ENCODE results near the gene SLC18B1. TPM values are rescaled to one million over a fixed set of nuclear protein-coding genes. Genes with fewer than 3 reads are reported as not detected.

SLC18B1 gene
- total and polyA plus RNA-seq, 2 of the 8 experiments (the other 6 are each of a cell fraction or from before 2014, with no cell fraction given) = 17.2 to 23.4 TPM

DNA sequence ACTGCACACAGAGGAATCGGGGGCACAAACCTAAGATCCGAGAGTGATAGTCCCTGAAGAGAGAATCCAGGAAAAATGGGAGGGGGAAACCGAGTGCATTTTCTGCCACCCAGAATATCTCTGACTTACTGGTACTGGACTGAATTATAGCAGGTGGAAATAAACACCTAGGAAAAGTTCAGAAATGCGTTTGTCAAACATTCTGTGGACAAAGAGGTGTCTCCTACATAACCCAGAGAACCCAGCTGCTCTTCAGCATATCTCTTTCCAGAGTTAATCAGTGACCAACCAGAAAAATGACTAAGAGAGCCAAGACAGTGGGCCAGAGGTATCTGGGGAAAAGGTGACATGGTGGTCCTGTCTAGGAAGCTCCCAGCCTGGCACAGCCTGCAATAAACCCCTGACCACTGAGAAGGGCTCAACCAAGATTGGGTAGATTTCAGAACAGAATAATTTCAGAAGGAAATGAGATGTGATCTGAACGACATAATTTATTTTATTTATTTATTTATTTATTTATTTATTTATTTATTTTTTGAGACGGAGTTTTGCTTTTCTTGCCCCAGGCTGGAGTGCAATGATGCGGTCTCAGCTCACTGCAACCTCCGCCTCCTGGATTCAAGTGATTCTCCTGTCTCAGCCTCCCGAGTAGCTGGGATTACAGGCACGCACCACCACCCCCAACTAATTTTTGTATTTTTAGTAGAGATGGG is 78.5 kb downstream of the SLC18B1 start:
- Histone ChIP-seq H3K4me1 (replicated peaks in 1 of 4; ENCODE audit: control insufficient read depth in 3 of 4, insufficient read depth in 4 of 4, low read length in 3 of 4) (no peaks in the 10 kb centered on the region), H3K14ac (ENCODE audit: insufficient read length) (no peak overlapping the region), H2BK20ac (ENCODE audit: low read length) (no peak overlapping the region), H3K9me3 (ENCODE audit: insufficient read depth in 2 of 2, low read depth in 1 of 2, low read length in 1 of 2) (no peaks in the 10 kb centered on the region), H2BK120ac (replicated peaks; ENCODE audit: low read depth, low read length) (no peak overlapping the region), H2AFZ (ENCODE audit: low read length) (no peak overlapping the region), H3K9ac (replicated peaks in 1 of 4; ENCODE audit: extremely low read depth in 1 of 4, low read depth in 3 of 4, low read length in 3 of 4) (no peak overlapping the region), H4K20me1 (replicated peaks in 1 of 2; ENCODE audit: control insufficient read depth in 1 of 2, insufficient read depth in 2 of 2, low read length in 2 of 2) (no peaks in the 10 kb centered on the region), H3K56ac (replicated peaks; ENCODE audit: insufficient read length, low read depth, low read length) (no peak overlapping the region), H3K4me2 (ENCODE audit: insufficient read depth in 1 of 2, low read depth in 2 of 2, low read length in 2 of 2) (no peak overlapping the region), H2BK15ac (ENCODE audit: low read length) (no peak overlapping the region), H2BK12ac (ENCODE audit: low read depth, low read length) (no peak overlapping the region), H3K36me3 (ENCODE audit: control insufficient read depth in 2 of 4, insufficient read depth in 4 of 4, low read length in 3 of 4) (no peaks in the 10 kb centered on the region), H3K18ac (ENCODE audit: extremely low read depth, low read length) (no peak overlapping the region), H3K27me3 (replicated peaks in 1 of 4; ENCODE audit: control insufficient read depth in 3 of 4, extremely low read depth in 1 of 4, insufficient read depth in 3 of 4, low read length in 3 of 4) (no peaks in the 10 kb centered on the region), H3K23me2 (ENCODE audit: low read depth, low read length) (no peaks in the 10 kb centered on the region), H4K8ac (ENCODE audit: extremely low read depth, insufficient read depth, low read length) (no peak overlapping the region), H4K91ac (replicated peaks; ENCODE audit: insufficient read length, low read length) (no peak overlapping the region), H2AK5ac (ENCODE audit: low read depth, low read length) (no peak overlapping the region), H3K79me1 (ENCODE audit: low read depth, low read length) (no peaks in the 10 kb centered on the region), H3K79me2 (ENCODE audit: control insufficient read depth in 1 of 2, insufficient read depth in 2 of 2, low read length in 2 of 2) (no peaks in the 10 kb centered on the region), H4K5ac (ENCODE audit: insufficient read length, low read depth, low read length) (no peak overlapping the region), H3K4ac (replicated peaks; ENCODE audit: insufficient read length, low read depth, low read length) (no peak overlapping the region), H3K23ac (ENCODE audit: insufficient read length) (no peak overlapping the region), H3K27ac (ENCODE audit: low read depth, low read length) (no peak overlapping the region), H2BK5ac (ENCODE audit: low read depth, low read length) (no peak overlapping the region), H3K4me3 (ENCODE audit: extremely low read depth in 1 of 4, insufficient read depth in 2 of 4, low read depth in 3 of 4, low read length in 4 of 4) (no peak overlapping the region)
- POLR2A ChIA-PET (ENCODE audit: partially characterized antibody) = no interaction called here
- TF ChIP-seq TAF7 (optimal IDR thresholded peaks at IDR 0.05; ENCODE audit: borderline replicate concordance, low read depth, low read length) (no peak), EZH2 (IDR thresholded peaks at IDR 0.05; ENCODE audit: low read depth, low read length, severe bottlenecking) (no peak), SIRT6 (IDR thresholded peaks at IDR 0.05; ENCODE audit: low read length) (no peak), PHF8 (conservative IDR thresholded peaks at IDR 0.05; ENCODE audit: low read depth, low read length) (no peak), POLR2A (IDR thresholded peaks at IDR 0.05; ENCODE audit: control extremely low read depth in 1 of 2, low read depth in 2 of 2, low read length in 2 of 2) (no peak), KDM5A (IDR thresholded peaks at IDR 0.05; ENCODE audit: low read length) (no peak), ZNF274 (IDR thresholded peaks at IDR 0.05; ENCODE audit: borderline replicate concordance, extremely low read depth, low read length) (no peak), EGR1 (IDR thresholded peaks at IDR 0.05; ENCODE audit: borderline replicate concordance, low read depth, low read length) (no peak)
- FAIRE-seq (no peak), DNase-seq (ENCODE audit: low read depth in 1 of 2, low spot score in 2 of 2) (no peak)
- 83% methylated on average over 10 of the region's 10 CpGs; no CpG with 5 or more reads in 1 of the 2 experiments for WGBS, 2 experiments (ENCODE audit: extremely low coverage in 1 of 2, insufficient coverage in 1 of 2, insufficient read length in 1 of 2, insufficient replicate concordance in 2 of 2, low coverage in 1 of 2, low lambda C conversion rate in 2 of 2, missing lambda C conversion rate in 1 of 2)
- CTCF ChIA-PET (ENCODE audit: partially characterized antibody) = interaction anchor here (0.6 to 7.0 kb wide), 6 partner anchors 9 to 437 kb away, joined by 3 to 38 read pairs (median 3); partner anchors contain the start of gene TAAR5

All from H1 (cell line).